AG09319 (cell line): ENCODE results near the gene SELENBP1.
A peak's percentile ranks its signal among the peaks of the same experiment; 100 is the strongest.

ENCODE experiments used
- DNase-seq: peaks from one replicate; pipeline ENCODE4 v3.0.0-alpha.2; 2010; ENCODE audit warnings: low read depth; ENCODE audit errors: extremely low read depth
- CTCF ChIP-seq: IDR thresholded peaks from 2 replicates; pipeline ENCODE4 v1.5.1; 2011; ENCODE audit warnings: low read depth, mild to moderate bottlenecking, inconsistent platforms, low read length, moderate library complexity

Gene SELENBP1

GRCh38 chr1:151342569-151342968, 29.9 kb downstream of the SELENBP1 start:
- no peak for TF ChIP-seq CTCF
- no peak for DNase-seq

- no peak for DNase-seq
- no peak for TF ChIP-seq CTCF
Measured at GRCh38 chr1:151342021-151342420, 30.5 kb downstream of the SELENBP1 start.

- peak; percentile 41 for DNase-seq
- peak; percentile 52 for TF ChIP-seq CTCF
Measured at GRCh38 chr1:151340870-151341754, 31.4 kb downstream of the SELENBP1 start.

GRCh38 chr1:151336556-151336955, 35.9 kb downstream of the SELENBP1 start:
- no peak for DNase-seq
- no peak for TF ChIP-seq CTCF

GRCh38 chr1:151334822-151335221, 37.7 kb downstream of the SELENBP1 start:
- TF ChIP-seq CTCF, result no peak
- DNase-seq, result no peak

GRCh38 chr1:151327903-151328674, 44.4 kb downstream of the SELENBP1 start:
- no peak for TF ChIP-seq CTCF
- no peak for DNase-seq
